ENCODE data around the gene CBFB. TPM values are rescaled to one million over a fixed set of nuclear protein-coding genes. Genes with fewer than 3 reads are reported as not detected.

CBFB gene
- polyA plus RNA-seq, 1 donor (not counting 4 experiments of a cell fraction or from before 2014, with no cell fraction given) = 39.7 TPM

DNA sequence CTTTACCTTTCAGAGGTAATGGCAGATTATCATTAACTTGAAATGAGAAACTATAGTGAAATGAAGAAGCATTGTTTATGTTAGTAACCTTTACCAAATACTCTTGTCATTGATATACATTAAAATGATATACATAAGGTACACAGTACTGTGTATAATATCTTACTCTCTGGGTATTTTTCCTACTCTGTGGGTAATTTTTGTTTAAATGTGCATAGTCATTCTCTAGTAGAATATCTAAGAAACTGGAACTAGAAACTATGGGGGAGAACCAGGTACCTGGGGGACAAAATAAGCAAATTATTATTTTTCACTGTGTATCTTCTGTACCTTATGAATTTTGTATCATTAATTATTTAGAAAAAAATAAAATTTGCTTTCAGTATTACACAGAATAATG, 60.2 kb downstream of the CBFB start:
- dilution Hi-C loops (cut with MboI; ENCODE audit: extremely low pct_ligation_motif_present, low sequenced_read_pairs) = no loop called here

DNA sequence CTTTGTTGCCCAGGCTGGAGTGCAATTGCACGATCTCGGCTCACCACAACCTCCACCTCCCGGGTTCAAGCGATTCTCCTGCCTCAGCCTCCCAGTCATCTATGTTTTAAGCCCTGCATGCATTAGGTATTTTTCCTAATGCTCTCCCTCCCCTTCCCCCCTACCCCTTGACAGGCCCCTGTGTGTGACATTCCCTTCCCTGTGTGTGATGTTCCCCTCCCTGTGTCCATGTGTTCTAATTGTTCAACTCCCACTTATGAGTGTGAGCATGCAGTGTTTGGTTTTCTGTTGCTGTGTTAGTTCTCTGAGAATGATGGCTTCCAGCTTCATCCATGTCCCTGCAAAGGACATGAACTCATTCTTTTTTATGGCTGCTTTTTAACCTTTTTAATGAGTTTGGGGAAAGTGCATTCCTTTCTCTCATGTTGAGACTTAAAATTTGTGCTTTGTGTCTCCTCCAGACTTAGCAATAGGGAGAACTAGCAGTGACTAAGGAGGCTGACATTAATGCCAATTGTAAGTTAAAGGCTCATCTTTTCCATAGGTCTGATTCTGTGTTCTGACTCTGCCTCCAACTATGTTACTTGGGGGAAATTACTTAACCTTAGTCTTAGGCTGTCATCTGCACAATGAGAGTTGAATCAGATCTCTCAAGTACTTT, 63.1 kb downstream of the CBFB start:
- Histone ChIP-seq H3K4me2 (ENCODE audit: control insufficient read depth, extremely low read depth, insufficient read depth, low read depth, low read length) (no peak overlapping the region), H3K4me3 (ENCODE audit: control insufficient read depth in 2 of 3, extremely low read depth in 1 of 3, insufficient read depth in 2 of 3, low read depth in 1 of 3, low read length in 3 of 3) (no peak overlapping the region), H3K9ac (ENCODE audit: control insufficient read depth, extremely low read depth, insufficient read depth, low read length) (no peak overlapping the region), H3K79me2 (ENCODE audit: control insufficient read depth, insufficient read depth, low read length) (no peaks in the 10 kb centered on the region), H3K36me3 (ENCODE audit: control insufficient read depth in 2 of 2, extremely low read depth in 1 of 2, insufficient read depth in 2 of 2, low read length in 2 of 2) (peaks cover 4 to 6% of the 10 kb centered on the region in 2 experiments), H3K27me3 (ENCODE audit: control insufficient read depth, extremely low read depth, insufficient read depth, low read length) (no peaks in the 10 kb centered on the region), H3K9me1 (ENCODE audit: control insufficient read depth, extremely low read depth, insufficient read depth, low read length) (peaks cover 2% of the 10 kb centered on the region), H3K27ac (ENCODE audit: control insufficient read depth, insufficient read depth, low read length) (no peak overlapping the region), H4K20me1 (ENCODE audit: control insufficient read depth, extremely low read depth, insufficient read depth, low read length) (no peaks in the 10 kb centered on the region), H3K9me3 (ENCODE audit: control insufficient read depth, low read depth, low read length) (no peaks in the 10 kb centered on the region), H2AFZ (ENCODE audit: control insufficient read depth, low read length) (no peak overlapping the region), H3K4me1 (ENCODE audit: control insufficient read depth, extremely low read depth, insufficient read depth, low read length) (no peaks in the 10 kb centered on the region)
- DNase-seq (ENCODE audit: low read depth, low spot score) (no peak), FAIRE-seq (no peak)
- dilution Hi-C loops (cut with MboI; ENCODE audit: extremely low pct_ligation_motif_present, low sequenced_read_pairs) = no loop called here
- TF ChIP-seq, protein P1, sequence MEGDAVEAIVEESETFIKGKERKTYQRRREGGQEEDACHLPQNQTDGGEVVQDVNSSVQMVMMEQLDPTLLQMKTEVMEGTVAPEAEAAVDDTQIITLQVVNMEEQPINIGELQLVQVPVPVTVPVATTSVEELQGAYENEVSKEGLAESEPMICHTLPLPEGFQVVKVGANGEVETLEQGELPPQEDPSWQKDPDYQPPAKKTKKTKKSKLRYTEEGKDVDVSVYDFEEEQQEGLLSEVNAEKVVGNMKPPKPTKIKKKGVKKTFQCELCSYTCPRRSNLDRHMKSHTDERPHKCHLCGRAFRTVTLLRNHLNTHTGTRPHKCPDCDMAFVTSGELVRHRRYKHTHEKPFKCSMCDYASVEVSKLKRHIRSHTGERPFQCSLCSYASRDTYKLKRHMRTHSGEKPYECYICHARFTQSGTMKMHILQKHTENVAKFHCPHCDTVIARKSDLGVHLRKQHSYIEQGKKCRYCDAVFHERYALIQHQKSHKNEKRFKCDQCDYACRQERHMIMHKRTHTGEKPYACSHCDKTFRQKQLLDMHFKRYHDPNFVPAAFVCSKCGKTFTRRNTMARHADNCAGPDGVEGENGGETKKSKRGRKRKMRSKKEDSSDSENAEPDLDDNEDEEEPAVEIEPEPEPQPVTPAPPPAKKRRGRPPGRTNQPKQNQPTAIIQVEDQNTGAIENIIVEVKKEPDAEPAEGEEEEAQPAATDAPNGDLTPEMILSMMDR (optimal IDR thresholded peaks at IDR 0.05 in 1 of 3, IDR thresholded peaks at IDR 0.05 in 1 of 3, conservative IDR thresholded peaks at IDR 0.05 in 1 of 3; ENCODE audit: extremely low read depth in 1 of 3, insufficient read depth in 2 of 3, low read length in 3 of 3) = no peak
- no peak for TF ChIP-seq EZH2 (IDR thresholded peaks at IDR 0.05; ENCODE audit: low read length)

More for the DNA sequence above, 60.2 kb downstream of the CBFB start:
- DNase-seq (ENCODE audit: low read depth, low spot score) (no peak), FAIRE-seq (no peak)
- Histone ChIP-seq H3K79me2 (ENCODE audit: control insufficient read depth, insufficient read depth, low read length) (no peaks in the 10 kb centered on the region), H3K9ac (ENCODE audit: control insufficient read depth, extremely low read depth, insufficient read depth, low read length) (no peak overlapping the region), H4K20me1 (ENCODE audit: control insufficient read depth, extremely low read depth, insufficient read depth, low read length) (no peaks in the 10 kb centered on the region), H3K27ac (ENCODE audit: control insufficient read depth, insufficient read depth, low read length) (no peak overlapping the region), H3K27me3 (ENCODE audit: control insufficient read depth, extremely low read depth, insufficient read depth, low read length) (no peaks in the 10 kb centered on the region), H3K36me3 (ENCODE audit: control insufficient read depth in 2 of 2, extremely low read depth in 1 of 2, insufficient read depth in 2 of 2, low read length in 2 of 2) (peaks cover 4 to 6% of the 10 kb centered on the region in 2 experiments), H3K9me1 (ENCODE audit: control insufficient read depth, extremely low read depth, insufficient read depth, low read length) (peaks cover 2% of the 10 kb centered on the region), H3K4me2 (ENCODE audit: control insufficient read depth, extremely low read depth, insufficient read depth, low read depth, low read length) (no peak overlapping the region), H3K4me3 (ENCODE audit: control insufficient read depth in 2 of 3, extremely low read depth in 1 of 3, insufficient read depth in 2 of 3, low read depth in 1 of 3, low read length in 3 of 3) (no peak overlapping the region), H3K4me1 (ENCODE audit: control insufficient read depth, extremely low read depth, insufficient read depth, low read length) (no peaks in the 10 kb centered on the region), H3K9me3 (ENCODE audit: control insufficient read depth, low read depth, low read length) (no peaks in the 10 kb centered on the region), H2AFZ (ENCODE audit: control insufficient read depth, low read length) (no peak overlapping the region)
- TF ChIP-seq, protein P1 (optimal IDR thresholded peaks at IDR 0.05 in 1 of 3, IDR thresholded peaks at IDR 0.05 in 1 of 3, conservative IDR thresholded peaks at IDR 0.05 in 1 of 3; ENCODE audit: extremely low read depth in 1 of 3, insufficient read depth in 2 of 3, low read length in 3 of 3) = no peak
- no peak for TF ChIP-seq EZH2 (IDR thresholded peaks at IDR 0.05; ENCODE audit: low read length)
